ENCODE results near the gene CRYBB2. TPM values are rescaled to one million over a fixed set of nuclear protein-coding genes. Genes with fewer than 3 reads are reported as not detected.
"Not testable (repeated sequence)": the region's sequence is repeated elsewhere in the genome, so short reads cannot be mapped to it uniquely, and the experiment has no call there.

CRYBB2 gene
- total RNA-seq, 1 donor from 2014 or later: not detected

DNA sequence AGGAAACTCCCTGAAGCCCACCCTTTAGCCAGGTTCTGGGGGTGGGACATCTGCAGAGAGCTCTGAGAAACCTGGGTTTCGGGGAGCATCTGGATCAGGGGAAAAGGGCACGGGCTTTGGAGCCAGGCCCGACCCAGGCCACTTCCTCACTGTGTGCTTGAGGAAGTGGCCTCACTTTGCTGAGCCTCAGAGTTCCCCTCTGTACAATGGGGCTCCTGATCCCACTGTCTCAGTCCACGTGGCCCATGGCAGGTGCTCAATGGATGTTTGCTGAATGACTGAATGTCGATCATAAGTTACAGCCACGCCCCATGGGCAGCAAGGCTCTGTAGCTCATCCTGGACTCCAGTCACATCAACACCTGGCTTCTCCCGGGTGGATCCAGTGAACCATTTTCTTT, 18.5 kb upstream of the CRYBB2 start:
- TF ChIP-seq, protein P1, sequence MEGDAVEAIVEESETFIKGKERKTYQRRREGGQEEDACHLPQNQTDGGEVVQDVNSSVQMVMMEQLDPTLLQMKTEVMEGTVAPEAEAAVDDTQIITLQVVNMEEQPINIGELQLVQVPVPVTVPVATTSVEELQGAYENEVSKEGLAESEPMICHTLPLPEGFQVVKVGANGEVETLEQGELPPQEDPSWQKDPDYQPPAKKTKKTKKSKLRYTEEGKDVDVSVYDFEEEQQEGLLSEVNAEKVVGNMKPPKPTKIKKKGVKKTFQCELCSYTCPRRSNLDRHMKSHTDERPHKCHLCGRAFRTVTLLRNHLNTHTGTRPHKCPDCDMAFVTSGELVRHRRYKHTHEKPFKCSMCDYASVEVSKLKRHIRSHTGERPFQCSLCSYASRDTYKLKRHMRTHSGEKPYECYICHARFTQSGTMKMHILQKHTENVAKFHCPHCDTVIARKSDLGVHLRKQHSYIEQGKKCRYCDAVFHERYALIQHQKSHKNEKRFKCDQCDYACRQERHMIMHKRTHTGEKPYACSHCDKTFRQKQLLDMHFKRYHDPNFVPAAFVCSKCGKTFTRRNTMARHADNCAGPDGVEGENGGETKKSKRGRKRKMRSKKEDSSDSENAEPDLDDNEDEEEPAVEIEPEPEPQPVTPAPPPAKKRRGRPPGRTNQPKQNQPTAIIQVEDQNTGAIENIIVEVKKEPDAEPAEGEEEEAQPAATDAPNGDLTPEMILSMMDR (IDR thresholded peaks at IDR 0.05; ENCODE audit: insufficient read depth, low read length, severe bottlenecking): no peak
- no peak for FAIRE-seq
- H3K36me3 ChIP-seq (ENCODE audit: control insufficient read depth, insufficient read depth, low read length): peaks cover 4% of the 10 kb centered on the region

DNA sequence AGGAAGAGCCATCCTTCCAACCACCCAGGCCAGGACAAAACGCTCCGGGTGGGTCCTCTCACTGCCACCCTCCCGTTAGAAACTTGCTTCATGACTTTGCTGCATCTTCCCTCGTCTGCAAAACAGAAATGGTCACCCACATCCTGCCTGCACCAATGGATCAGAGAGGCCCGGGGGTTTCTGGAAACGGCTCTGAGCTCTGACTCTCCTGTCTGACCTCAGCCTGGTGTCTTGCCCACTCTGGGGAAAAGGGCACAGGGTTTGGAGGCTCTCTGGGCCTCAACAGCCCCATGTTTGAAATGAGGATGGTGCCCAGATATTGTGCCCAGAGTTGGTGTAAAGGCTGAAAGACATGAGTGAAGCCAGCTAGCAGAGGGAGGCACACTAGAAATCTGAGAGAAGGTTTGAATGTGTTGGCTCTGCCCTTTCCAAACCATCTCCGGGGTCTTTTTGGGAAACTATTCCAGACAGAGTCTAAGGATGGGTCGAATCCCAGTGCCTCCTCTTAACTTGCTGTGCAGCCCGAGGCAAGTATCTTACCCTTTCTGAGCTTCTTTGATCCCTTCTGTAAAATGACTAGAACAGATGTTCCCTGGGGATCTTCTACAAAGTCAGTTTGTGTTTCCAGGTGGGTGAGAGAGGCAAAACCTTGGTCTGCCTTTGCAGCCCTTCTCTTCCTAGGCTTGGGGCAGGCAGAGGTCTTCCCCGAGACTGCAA, 17.7 kb upstream of the CRYBB2 start:
- FAIRE-seq (peak; percentile 28), DNase-seq (ENCODE audit: low read depth) (no peak)
- Histone ChIP-seq H3K27me3 (ENCODE audit: control insufficient read depth, insufficient read depth, low read length) (no peaks in the 10 kb centered on the region), H3K36me3 (ENCODE audit: control insufficient read depth, insufficient read depth, low read length) (peaks cover 4% of the 10 kb centered on the region), H3K4me3 (ENCODE audit: low read depth, low read length) (no peak overlapping the region)
- TF ChIP-seq, protein P1 (IDR thresholded peaks at IDR 0.05; ENCODE audit: insufficient read depth, low read length, severe bottlenecking): no peak

More for the DNA sequence above, 18.5 kb upstream of the CRYBB2 start:
- no peaks in the 10 kb centered on the region for H3K27me3 ChIP-seq (ENCODE audit: control insufficient read depth, insufficient read depth, low read length)
- H3K4me3 ChIP-seq (ENCODE audit: low read depth, low read length): no peak overlapping the region
- DNase-seq (ENCODE audit: low read depth): no peak

DNA sequence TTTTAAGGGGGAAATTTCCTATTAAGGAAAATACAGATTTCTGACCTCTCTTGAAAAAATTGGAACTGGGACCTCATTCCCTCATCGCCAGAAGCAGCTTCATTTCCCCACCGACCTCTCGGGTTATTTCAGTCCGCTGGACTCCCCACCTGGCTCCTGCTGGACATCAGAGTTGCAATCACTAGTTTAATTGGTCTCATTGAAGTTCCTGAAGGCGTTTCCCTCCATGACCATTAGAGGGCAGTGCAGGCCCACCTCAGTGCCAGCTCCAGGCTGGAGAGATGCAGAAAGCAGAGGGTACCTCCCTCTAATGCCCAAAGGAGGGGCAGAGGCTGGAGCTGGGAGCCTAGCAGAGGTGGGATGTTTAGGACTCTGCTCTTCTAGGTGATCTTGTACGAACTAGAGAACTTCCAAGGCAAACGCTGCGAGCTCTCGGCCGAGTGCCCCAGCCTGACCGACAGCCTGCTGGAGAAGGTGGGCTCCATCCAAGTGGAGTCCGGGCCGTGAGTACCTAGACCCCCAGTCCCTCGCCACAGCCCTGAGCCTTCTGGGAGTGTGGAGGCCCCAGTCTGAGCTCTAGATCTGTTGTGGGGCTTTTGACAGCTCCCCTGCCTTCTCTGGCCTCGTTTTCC, 17.0 kb upstream of the CRYBB2 start:
- TF ChIP-seq, protein P1 (IDR thresholded peaks at IDR 0.05; ENCODE audit: insufficient read depth, low read length, severe bottlenecking): peak; percentile 87
- Histone ChIP-seq H3K27me3 (ENCODE audit: control insufficient read depth, insufficient read depth, low read length) (no peaks in the 10 kb centered on the region), H3K36me3 (ENCODE audit: control insufficient read depth, insufficient read depth, low read length) (peaks cover 4% of the 10 kb centered on the region), H3K4me3 (ENCODE audit: low read depth, low read length) (no peak overlapping the region)
- FAIRE-seq (no peak), DNase-seq (ENCODE audit: low read depth) (peak; percentile 40)

DNA sequence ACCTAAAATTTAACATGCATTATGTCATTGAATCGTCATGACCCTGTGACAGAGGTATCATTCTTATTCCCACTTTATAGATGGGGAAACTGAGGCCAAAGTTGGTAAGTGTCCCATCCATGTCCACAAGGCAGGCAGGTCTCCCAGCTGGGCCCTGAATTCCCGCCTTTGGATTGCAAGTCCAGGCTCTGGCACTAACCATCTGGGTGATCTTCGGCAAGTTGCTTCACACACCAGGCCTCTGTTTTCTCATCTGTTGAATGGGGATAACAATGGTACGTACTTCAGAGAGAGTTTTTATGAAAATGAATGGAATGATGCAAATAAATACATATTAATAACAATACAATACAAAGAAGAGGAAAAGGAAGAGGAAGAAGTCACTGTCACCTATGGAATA, 16.4 kb upstream of the CRYBB2 start:
- H3K4me3 ChIP-seq (ENCODE audit: low read depth, low read length): no peak overlapping the region
- peaks cover 2% of the 10 kb centered on the region for H3K36me3 ChIP-seq (ENCODE audit: control insufficient read depth, insufficient read depth, low read length)
- H3K27me3 ChIP-seq (ENCODE audit: control insufficient read depth, insufficient read depth, low read length): no peaks in the 10 kb centered on the region
- DNase-seq (ENCODE audit: low read depth) (no peak), FAIRE-seq (no peak)
- TF ChIP-seq, protein P1 (IDR thresholded peaks at IDR 0.05; ENCODE audit: insufficient read depth, low read length, severe bottlenecking): no peak

DNA sequence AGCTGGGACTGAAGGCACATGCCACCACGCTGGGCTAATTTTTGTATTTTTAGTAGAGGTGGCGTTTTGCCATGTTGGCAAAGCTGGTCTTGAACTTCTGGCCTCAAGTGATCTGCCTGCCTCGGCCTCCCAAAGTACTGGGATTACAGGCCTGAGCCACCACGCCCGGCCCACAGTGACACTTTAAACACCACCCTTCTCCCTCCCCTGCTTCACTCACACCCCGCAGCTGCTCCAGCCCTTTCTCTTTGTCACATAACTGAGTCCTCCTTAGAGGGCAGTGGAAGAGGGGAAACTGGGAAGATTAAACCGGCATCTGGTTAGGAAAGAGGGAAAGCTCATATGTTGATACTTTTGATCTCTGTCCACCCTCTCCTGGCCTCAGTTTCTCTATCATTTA, 14.9 kb upstream of the CRYBB2 start:
- DNase-seq (ENCODE audit: low read depth); FAIRE-seq; H3K36me3 ChIP-seq (ENCODE audit: control insufficient read depth, insufficient read depth, low read length); H3K27me3 ChIP-seq (ENCODE audit: control insufficient read depth, insufficient read depth, low read length); H3K4me3 ChIP-seq (ENCODE audit: low read depth, low read length): not testable (repeated sequence)

DNA sequence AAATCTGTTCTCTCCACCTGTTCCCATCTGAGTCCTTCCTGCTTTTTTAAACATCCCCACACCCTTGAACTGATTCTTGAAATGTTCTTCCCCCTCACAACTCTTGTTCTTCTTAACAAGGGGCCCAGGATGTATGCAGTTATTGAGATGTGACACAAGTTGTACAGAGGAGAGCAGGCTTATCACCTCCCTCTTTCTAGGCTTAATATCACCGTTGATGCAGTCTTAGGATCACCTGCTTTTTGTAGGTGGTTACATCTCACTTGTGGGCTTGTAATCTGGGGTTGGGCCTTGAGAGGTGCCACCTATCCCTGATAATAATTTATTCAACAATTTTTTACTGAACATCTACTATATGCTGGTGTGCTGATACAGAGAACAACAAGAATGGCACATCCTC, 13.6 kb upstream of the CRYBB2 start:
- H3K27me3 ChIP-seq (ENCODE audit: control insufficient read depth, insufficient read depth, low read length): no peaks in the 10 kb centered on the region
- FAIRE-seq (peak; percentile 73), DNase-seq (ENCODE audit: low read depth) (no peak)
- peaks cover 2% of the 10 kb centered on the region for H3K36me3 ChIP-seq (ENCODE audit: control insufficient read depth, insufficient read depth, low read length)
- TF ChIP-seq, protein P1 (IDR thresholded peaks at IDR 0.05; ENCODE audit: insufficient read depth, low read length, severe bottlenecking): no peak
- no peak overlapping the region for H3K4me3 ChIP-seq (ENCODE audit: low read depth, low read length)
